ENCODE results near the gene LCE6A. TPM values are rescaled to one million over a fixed set of nuclear protein-coding genes. Genes with fewer than 3 reads are reported as not detected.

LCE6A gene
- total RNA-seq: not detected in 2 replicates

- no peak for TF ChIP-seq CTCF (IDR thresholded peaks at IDR 0.05; ENCODE audit: insufficient read depth, low read depth, low read length)
- no peak within 1 kb of the TSS for H3K4me3 ChIP-seq (ENCODE audit: low read depth, low read length)
- no peak for DNase-seq (ENCODE audit: low read depth)
Observed at GRCh38 chr1:152842556-152842955, at the start of gene LCE6A. Gene LCE6A, plus strand, starts transcription at chr1:152842856. Its CDS starts 665 bp downstream, at chr1:152843521.

GRCh38 chr1:152795686-152796085, 47.0 kb upstream of the LCE6A start:
- no peak overlapping the region for H3K4me3 ChIP-seq (ENCODE audit: low read depth, low read length)
- no peak for DNase-seq (ENCODE audit: low read depth)
- TF ChIP-seq CTCF (IDR thresholded peaks at IDR 0.05; ENCODE audit: insufficient read depth, low read depth, low read length): no peak

- no peak for TF ChIP-seq CTCF (IDR thresholded peaks at IDR 0.05; ENCODE audit: insufficient read depth, low read depth, low read length)
- H3K4me3 ChIP-seq (ENCODE audit: low read depth, low read length): no peak within 1 kb of the TSS
- no peak for DNase-seq (ENCODE audit: low read depth)
Observed at GRCh38 chr1:152796421-152796820, 46.2 kb upstream of the LCE6A start, which contains the start of gene LCE1D. Gene LCE1D, plus strand, starts transcription at chr1:152796721. Its CDS starts 1,074 bp downstream, at chr1:152797795.

- no peak for DNase-seq (ENCODE audit: low read depth)
- TF ChIP-seq CTCF (IDR thresholded peaks at IDR 0.05; ENCODE audit: insufficient read depth, low read depth, low read length): no peak
- no peak overlapping the region for H3K4me3 ChIP-seq (ENCODE audit: low read depth, low read length)
Observed at GRCh38 chr1:152801333-152801732, 41.3 kb upstream of the LCE6A start.

GRCh38 chr1:152806576-152806975, 36.1 kb upstream of the LCE6A start, which contains the start of gene LCE1C:
Gene LCE1C, minus strand, starts transcription at chr1:152806651. Its CDS starts 1,173 bp downstream, at chr1:152805478.
- no peak for DNase-seq (ENCODE audit: low read depth)
- no peak for TF ChIP-seq CTCF (IDR thresholded peaks at IDR 0.05; ENCODE audit: insufficient read depth, low read depth, low read length)
- no peak within 1 kb of the TSS for H3K4me3 ChIP-seq (ENCODE audit: low read depth, low read length)

- DNase-seq (ENCODE audit: low read depth): no peak
- TF ChIP-seq CTCF (IDR thresholded peaks at IDR 0.05; ENCODE audit: insufficient read depth, low read depth, low read length): no peak
- no peak overlapping the region for H3K4me3 ChIP-seq (ENCODE audit: low read depth, low read length)
Observed at GRCh38 chr1:152811050-152811449, 31.6 kb upstream of the LCE6A start.

GRCh38 chr1:152811671-152812070, 31.0 kb upstream of the LCE6A start, which contains the start of gene LCE1B:
Gene LCE1B, plus strand, starts transcription at chr1:152811971. Its CDS starts 476 bp downstream, at chr1:152812447.
- no peak within 1 kb of the TSS for H3K4me3 ChIP-seq (ENCODE audit: low read depth, low read length)
- no peak for DNase-seq (ENCODE audit: low read depth)
- TF ChIP-seq CTCF (IDR thresholded peaks at IDR 0.05; ENCODE audit: insufficient read depth, low read depth, low read length): no peak

Measured in fibroblast of villous mesenchyme (primary cell).